GM18505 (cell line): ENCODE measurements around the gene PLCXD1.
A peak's percentile ranks its signal among the peaks of the same experiment; 100 is the strongest.
"Not testable (repeated sequence)": the region's sequence is repeated elsewhere in the genome, so short reads cannot be mapped to it uniquely, and the experiment has no call there.

Source experiments
- ATAC-seq: cut with Tn5 transposase; IDR thresholded peaks from one replicate; pipeline ENCODE4 v1.9.1; 2021; ENCODE audit not compliant: unreplicated experiment
- POLR2A ChIP-seq: IDR thresholded peaks from 4 replicates; pipeline ENCODE4 v1.6.1; 2011; ENCODE audit warnings: borderline replicate concordance; ENCODE audit not compliant: insufficient read depth, insufficient read length; ENCODE audit errors: extremely low read depth

The PLCXD1 gene, protein sequence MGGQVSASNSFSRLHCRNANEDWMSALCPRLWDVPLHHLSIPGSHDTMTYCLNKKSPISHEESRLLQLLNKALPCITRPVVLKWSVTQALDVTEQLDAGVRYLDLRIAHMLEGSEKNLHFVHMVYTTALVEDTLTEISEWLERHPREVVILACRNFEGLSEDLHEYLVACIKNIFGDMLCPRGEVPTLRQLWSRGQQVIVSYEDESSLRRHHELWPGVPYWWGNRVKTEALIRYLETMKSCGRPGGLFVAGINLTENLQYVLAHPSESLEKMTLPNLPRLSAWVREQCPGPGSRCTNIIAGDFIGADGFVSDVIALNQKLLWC

DNA sequence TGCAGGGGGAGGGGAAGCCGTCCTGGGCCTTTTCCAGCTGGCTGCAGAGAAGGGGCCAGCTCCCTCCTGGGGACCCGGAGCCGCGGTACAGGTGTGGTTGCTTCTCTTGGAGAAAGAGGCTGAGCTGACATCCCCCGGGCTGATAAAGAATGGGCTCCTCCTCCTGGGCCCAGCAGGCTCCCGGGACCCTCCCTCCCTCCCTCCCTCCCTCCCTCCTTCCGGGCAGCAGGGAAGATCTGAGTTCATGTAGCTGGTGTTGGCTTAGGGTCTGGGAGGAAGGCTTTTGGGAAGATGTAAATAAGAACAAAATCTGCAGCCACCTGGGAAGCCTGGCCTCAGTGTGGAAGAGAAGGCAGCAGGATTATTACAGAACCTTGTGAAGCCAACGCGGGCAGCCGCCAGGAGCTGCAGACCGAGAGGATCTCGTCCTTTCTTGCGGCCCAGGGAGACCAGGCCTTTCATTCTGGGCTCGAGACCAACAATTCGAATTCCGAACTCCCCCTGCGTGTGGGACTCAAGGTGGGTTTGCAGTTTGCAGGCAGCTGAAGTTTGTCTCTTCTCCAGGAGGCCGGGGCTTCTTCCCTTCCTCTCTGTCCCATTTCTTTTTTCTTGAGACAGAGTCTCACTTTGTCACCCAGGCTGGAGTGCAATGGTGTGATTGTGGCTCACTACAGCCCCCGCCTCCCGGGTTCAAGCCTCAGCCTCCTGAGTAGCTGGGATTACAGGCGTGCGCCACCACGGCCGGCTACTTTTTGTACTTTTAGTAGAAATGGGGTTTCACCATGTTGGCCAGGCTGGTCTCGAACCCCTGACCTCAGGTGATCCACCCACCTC is at the start of gene PLCXD1:
TSS of gene PLCXD1 (plus strand) at position 216 of the 834 bp plus-strand sequence. CDS start 2,807 bp downstream, outside the sequence.
- no peak for ATAC-seq
- peak; percentile 36 for TF ChIP-seq POLR2A

DNA sequence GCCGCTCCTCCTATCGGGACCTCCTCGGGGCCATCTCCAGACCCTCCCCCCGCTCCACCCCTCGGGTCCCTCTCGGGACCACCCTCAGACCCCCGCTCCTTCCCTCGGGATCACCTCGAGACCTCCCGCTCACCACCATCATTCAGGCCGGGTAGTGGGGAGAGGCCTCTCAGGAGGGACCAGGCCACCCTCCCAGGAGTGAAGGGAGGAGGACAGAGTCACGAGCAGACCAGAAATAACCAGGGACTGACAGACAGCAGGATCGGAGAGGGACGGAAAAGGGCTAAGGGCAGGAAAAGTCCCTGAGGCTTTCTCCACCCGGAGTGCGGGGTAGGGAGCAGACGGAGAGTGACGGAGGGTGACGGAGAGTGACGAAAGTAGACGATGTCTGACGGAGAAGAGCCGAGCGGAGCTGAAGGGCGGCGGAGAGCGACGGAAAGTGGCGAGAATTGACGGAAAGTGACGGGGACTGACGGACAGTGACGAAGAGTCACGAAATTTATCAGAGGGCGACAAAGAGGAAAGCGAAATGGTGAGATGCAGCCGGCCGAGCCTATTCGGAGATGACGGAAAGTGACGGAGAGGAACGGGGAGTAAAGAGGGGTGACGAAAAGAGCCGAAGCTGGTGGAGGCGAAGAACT is 49.4 kb upstream of the PLCXD1 start:
- peak; percentile 93 for ATAC-seq

DNA sequence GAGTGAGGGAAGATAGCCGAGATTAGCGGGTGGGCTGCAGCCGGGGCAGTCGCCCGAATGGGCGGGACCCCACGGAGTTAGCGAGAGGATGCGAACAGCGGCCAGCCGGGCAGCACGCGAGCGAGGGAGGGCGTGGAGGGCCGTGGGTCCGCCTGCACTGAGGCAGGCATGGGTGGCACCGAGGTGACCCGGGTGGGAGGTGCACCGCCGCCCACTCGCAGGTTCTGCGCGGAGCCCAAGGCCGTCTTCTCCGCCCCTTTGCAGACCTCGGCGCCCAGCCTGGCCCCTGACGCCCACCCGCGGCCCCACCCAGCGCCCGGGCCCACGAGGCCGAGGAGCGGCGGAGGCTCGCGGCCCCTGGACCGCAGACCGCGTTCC is 48.9 kb upstream of the PLCXD1 start:
- peak; percentile 11 for ATAC-seq

DNA sequence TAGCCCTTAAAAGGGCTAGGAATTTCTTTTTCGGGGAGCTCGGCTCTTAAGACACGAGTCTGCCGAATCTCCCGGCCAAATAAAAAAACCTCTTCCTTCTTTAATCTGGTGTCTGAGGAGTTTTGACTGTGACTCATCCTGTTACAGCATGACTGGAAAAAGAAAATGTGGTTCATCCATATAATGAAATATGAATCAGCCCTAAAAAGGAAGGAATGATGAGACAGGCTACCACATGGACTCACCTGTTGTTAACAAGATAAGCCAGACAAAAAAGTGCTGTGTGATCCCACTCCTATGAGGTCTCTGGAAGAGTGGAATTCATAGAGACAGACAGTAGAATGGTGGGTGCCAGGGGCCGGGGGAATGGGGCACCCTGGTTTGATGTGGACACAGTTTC is 45.0 kb upstream of the PLCXD1 start:
- not testable (repeated sequence) for ATAC-seq

DNA sequence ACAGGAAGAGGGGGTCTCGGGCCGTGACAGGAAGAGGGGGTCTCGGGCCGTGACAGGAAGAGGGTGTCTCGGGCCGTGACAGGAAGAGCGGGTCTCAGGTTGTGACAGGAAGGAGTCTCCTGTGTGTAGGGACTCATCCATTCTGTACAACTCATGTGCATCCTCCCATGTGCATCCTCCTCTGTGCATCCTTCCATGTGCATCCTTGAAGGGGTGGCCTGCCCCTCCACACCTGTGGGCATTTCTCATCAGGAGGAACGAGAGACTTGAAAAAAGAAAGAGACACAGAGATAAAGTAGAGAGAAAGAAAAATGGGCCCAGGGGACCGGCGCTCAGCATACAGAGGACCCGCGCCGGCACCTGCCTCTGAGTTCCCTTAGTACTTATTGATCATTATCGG is 30.2 kb upstream of the PLCXD1 start:
- no peak for TF ChIP-seq POLR2A
- ATAC-seq = no peak

DNA sequence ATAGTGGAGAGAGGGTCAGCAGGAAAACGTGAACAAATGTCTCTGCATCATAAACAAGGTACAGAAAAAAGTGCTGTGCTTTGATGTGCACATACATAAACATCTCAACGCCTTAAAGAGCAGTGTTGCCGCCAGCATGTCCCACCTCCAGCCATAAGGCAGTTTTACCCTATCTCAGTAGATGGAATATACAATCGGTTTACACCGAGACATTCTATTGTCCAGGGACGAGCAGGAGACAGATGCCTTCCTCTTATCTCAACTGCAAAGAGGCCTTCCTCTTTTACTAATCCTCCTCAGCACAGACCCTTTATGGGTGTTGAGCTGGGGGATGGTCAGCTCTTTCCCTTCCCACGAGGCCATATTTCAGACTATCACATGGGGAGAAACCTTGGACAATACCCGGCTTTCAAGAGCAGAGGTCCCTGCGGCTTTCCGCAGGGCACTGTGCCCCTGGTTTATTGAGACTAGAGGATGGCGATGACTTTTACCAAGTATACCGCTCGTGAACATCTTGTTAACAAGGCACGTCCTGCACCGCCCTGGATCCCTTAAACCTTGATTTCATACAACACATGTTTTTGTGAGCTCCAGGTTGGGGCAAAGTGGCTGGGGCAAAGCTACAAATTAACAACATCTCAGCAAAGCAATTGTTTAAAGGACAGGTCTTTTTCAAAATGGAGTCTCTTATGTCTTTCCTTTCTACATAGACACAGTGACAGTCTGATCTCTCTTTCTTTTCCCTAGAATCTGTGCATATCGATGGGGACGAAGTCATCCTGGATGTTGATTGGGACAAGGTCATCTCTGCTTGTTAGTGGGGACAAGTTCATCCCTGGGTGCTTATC is 29.6 kb upstream of the PLCXD1 start:
- not testable (repeated sequence) for ATAC-seq

DNA sequence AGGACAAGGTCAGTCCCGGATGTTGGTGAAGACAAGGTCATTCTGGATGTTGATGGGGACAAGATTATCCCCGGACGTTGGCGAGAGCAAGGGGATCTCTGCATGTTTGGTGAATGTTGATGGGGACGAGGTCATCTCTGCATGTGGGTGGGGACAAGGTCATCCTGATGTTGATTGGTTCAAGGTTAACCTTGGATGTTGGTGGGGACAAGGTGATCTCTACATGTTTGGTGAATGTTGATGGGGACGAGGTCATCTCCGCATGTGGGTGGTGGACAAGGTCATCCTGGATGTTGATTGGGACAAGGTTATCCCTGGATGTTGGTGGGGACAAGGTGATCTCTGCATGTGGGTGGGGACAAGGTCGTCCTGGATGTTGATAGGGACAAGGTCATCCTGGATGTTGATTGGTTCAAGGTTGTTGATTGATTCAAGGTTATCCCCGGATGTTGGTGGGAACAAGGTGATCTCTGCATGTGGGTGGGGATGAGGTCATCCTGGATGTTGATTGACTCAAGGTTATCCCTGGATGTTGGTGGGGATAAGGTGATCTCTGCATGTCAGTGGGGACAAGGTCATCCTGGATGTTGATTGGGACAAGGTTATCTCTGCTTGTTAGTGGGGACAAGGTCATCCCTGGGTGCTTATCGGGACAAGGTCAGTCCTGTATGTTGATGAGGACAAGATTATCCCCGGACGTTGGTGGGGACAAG is 28.8 kb upstream of the PLCXD1 start:
- no peak for TF ChIP-seq POLR2A
- ATAC-seq = no peak

DNA sequence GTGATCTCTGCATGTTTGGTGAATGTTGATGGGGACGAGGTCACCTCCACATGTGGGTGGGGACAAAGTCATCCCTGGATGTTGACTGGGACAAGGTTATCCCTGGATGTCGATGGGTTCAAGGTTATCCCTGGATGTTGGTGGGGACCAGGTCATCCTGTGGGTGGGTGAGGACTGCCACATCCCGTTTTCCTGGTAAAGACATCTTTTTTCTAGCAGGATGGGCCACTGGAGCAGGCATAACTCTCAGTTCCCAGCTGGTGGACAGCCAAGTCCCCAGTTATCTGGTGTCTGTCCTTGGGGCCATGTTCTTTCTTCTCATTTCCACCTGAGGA is 28.3 kb upstream of the PLCXD1 start:
- no peak for ATAC-seq

DNA sequence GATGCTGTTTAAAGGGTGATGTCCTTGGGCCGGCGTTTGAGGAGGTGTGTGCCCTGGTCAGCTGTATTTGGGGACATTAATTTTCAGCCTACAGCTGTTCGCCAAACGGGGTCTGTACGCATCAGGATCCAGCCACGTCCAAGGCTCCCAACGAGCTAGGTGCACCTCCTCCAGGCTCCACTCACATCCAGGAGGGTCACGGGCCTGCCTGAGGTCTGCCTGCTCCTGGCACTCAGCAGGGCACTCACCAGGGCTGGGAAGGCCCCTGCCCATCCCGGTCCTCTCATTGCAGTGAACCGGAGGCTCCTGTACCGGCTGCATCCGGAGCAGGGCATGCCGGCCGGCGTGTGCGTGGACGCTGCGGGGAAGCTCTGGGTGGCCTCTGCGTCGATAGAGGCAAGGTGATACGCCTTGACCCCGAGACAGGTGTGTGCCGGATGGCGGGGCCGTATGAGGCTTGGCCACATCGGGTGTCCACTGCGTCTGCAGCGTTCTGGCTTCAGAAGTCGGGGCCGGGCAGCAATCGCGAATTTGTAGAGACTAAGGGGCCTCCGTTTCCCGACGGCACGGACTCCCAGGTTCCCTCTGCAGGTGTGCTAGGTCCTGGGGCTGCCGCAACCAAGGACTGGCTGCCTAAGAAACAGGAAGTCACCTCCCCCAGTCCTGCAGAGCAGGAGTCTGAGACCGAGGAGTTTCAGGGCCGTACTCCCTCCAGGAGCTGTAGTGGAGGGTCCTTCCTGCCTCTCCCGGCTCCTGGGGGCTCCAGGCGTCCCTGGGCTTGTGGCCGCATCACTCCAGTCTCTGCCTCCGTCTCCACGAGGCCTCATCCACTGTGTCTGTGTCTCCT is 27.5 kb upstream of the PLCXD1 start:
- TF ChIP-seq POLR2A = no peak
- ATAC-seq = no peak

More for the DNA sequence above, 28.3 kb upstream of the PLCXD1 start:
- no peak for TF ChIP-seq POLR2A

DNA sequence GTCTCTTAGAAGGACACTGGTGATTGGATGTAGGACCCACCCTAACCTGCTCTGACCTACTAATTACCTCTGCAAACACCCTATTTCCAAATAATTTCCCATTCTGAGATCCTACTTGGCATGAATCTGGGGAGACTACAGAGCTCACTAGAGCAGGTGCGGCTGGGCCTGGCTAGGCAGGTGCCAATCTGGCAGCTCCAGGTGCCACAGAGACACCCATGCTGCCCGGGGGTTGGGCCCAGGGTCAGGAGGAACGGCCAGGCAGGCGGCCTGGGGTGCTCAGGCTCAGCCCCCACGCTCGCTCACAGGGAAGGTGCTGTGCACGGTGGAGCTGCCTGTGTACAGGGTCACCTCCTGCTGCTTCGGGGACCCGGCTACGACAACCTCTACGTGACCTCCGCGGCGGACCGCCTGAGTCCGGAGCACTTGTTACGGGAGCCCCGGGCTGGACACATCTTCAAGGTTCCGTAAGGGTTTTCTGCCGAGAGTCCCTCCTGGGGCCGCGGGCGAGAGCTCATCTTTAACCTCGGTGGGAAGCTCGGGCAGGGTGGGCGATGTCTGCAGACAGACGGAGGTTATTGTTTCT is 26.5 kb upstream of the PLCXD1 start:
- ATAC-seq = no peak
- no peak for TF ChIP-seq POLR2A

DNA sequence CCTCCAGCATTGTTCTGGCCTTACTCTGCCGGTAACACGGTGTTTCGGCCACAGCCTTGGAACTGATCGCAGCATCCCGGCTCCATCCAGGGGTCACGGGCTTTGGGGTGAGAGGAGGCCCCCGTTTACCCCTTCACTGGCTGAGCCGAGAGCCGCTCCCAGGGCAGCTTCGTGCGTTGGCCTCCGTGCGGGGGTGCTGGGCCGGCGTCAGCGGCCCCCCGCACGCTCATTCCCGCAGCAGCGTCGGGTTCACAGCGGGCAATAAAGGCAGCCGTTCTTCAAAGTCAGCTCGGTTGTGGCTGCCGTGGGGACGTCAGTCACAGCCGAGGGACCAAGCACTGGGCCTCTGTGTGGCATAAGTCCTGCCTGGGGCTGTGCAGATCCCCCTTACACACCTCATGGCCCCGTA is 25.3 kb upstream of the PLCXD1 start:
- ATAC-seq = no peak
- TF ChIP-seq POLR2A = no peak

DNA sequence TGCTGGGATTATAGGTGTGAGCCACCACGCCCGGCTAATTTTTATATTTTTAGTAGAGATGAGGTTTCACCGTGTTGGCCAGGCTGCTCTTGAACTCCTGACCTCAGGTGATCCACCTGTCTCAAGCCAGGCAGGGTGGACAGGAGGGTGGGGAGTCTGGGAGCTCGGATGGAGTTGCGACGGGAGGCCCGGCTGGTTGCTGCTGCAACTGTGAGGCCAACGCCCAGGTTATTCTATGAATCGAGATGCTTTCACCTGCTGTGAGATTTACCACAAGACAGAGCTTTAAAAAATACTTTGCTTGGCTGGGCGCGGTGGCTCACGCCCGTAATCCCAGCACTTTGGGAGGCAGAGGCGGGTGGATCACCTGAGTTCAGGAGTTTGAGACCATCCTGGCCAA is 24.1 kb upstream of the PLCXD1 start:
- not testable (repeated sequence) for ATAC-seq

DNA sequence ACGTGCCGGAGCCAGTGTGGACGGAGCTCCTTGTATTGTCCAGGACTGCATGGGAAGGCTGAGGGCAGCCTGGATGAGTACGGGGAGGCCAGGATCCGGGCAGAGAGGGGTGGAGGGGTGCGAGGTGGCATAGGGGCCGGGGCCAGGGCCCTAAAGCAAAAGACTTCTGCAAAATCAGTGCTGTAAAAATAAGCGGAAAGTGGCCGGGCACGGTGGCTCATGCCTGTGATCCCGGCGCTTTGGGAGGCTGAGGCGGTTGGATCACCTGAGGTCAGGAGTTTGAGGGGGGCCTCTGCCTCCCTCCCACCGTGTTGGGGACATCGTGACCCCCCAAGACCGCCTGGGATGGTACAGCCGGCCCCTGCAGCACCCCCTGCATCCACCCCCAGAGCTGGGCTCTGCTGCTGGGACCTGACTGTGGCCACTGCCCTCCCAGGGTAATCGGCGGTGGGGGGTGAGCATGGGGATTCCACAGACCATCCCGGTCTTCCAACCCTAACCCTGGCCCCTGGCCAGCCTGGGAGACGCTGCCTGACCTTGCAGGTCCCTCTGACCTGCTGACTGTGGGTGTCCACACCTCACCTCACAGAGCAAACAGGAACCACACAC is 23.4 kb upstream of the PLCXD1 start:
- ATAC-seq = no peak

More for the DNA sequence above, 23.4 kb upstream of the PLCXD1 start:
- no peak for TF ChIP-seq POLR2A
